M059J (cell line): ENCODE data around the gene KHK. TPM values are rescaled to one million over a fixed set of nuclear protein-coding genes. Genes with fewer than 3 reads are reported as not detected.

Source experiments
- DNase-seq: peaks from one replicate; pipeline ENCODE4 v3.0.0-alpha.2; 2012; ENCODE audit warnings: low read depth
- total RNA-seq: library from RNA; depleted of rRNA; stranded (reverse); fragments of >200 nt; shearing (Covaris generic); gene quantifications from 2 replicates; pipeline ENCODE4 v1.2.3, GENCODE V29; 2014; rRNA removed

Gene KHK
- total RNA-seq, result 0.34 and 0.37 TPM in 2 replicates

- peak; percentile 11 for DNase-seq
Observed at GRCh38 chr2:27086724-27087593, at the start of gene KHK. Gene KHK (plus strand): TSS chr2:27086772. CDS start chr2:27087260, 488 bp downstream.

- DNase-seq, result no peak
Observed at GRCh38 chr2:27038012-27038411, 48.6 kb upstream of the KHK start.

- DNase-seq, result no peak
Observed at GRCh38 chr2:27038631-27039339, 47.8 kb upstream of the KHK start.

- no peak for DNase-seq
Observed at GRCh38 chr2:27039426-27039825, 47.1 kb upstream of the KHK start.

- DNase-seq, result no peak
Observed at GRCh38 chr2:27039871-27040270, 46.7 kb upstream of the KHK start.

GRCh38 chr2:27040282-27040681 lies 46.3 kb upstream of the KHK start:
- DNase-seq, result no peak

GRCh38 chr2:27041752-27042151 lies 44.8 kb upstream of the KHK start:
- DNase-seq, result peak; percentile 30

DNA sequence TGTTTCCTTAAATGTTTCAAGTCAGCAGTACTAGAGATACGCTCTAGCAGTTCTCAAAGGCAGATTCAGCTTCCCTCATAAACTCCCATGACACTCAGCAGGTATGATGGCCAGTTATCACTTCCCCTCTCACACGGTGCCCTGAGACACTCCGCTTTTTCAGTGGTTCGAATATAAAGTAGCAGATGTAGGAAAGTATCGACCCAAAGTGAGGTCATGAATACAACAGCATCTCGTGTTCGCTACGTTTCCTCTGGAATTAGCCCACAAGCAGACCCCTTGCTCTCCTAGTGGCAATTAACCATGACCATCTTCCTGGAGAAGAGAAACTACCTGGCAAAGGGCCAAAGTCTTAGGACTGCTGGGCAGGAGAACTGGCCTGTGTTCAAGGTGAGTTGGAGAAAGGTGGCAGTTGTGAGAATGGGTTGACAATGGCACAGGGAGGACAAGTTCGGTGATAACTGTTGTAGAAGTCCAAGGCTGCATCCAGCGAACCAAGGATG lies 44.4 kb upstream of the KHK start:
- DNase-seq, result peak; percentile 24

- DNase-seq, result peak; percentile 15
Observed at GRCh38 chr2:27042985-27043634, 43.5 kb upstream of the KHK start.

- no peak for DNase-seq
Observed at GRCh38 chr2:27049422-27050280, 36.9 kb upstream of the KHK start.

- DNase-seq, result peak; percentile 91
Observed at GRCh38 chr2:27050281-27050995, 36.1 kb upstream of the KHK start.

- peak; percentile 89 for DNase-seq
Observed at GRCh38 chr2:27050996-27051901, 35.3 kb upstream of the KHK start, which contains the start of gene AGBL5. Gene AGBL5 (plus strand): TSS chr2:27051668. CDS start chr2:27052959, 1,291 bp downstream.

GRCh38 chr2:27051902-27052645 lies 34.5 kb upstream of the KHK start:
- DNase-seq, result no peak

DNA sequence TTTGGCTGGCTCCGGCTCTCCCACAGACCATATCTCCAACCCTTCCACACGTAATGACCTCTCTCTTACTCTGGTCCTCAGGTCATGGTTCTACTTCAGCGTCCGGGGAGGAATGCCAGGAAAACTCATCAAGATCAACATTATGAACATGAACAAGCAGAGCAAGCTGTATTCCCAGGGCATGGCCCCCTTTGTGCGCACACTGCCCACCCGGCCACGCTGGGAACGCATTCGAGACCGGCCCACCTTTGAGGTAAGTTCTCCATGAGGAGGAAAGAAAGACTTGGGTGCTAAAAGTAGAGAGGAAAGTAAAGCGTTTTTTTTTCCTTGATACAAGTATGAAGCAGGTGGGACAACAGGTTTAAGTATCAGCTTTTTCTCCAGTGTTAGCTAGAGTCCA lies 33.3 kb upstream of the KHK start:
- DNase-seq, result no peak

DNA sequence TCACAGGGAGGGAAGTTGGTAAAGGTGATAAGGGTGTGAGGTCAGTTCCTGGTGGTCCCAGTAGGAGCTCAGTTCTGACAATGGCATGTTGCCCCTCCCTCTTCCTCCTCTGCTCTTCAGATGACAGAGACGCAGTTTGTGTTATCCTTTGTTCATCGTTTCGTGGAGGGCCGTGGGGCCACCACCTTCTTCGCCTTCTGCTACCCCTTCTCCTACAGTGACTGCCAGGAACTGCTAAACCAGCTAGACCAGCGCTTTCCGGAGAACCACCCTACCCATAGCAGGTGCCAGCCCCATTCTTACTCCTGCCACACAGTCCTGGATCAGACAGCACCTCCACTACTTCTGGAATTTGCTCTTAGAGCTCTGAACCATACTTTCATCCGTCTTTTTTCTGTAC lies 32.8 kb upstream of the KHK start:
- DNase-seq, result no peak

GRCh38 chr2:27054721-27055120 lies 31.9 kb upstream of the KHK start:
- DNase-seq, result no peak

GRCh38 chr2:27057184-27057583 lies 29.4 kb upstream of the KHK start:
- no peak for DNase-seq

DNA sequence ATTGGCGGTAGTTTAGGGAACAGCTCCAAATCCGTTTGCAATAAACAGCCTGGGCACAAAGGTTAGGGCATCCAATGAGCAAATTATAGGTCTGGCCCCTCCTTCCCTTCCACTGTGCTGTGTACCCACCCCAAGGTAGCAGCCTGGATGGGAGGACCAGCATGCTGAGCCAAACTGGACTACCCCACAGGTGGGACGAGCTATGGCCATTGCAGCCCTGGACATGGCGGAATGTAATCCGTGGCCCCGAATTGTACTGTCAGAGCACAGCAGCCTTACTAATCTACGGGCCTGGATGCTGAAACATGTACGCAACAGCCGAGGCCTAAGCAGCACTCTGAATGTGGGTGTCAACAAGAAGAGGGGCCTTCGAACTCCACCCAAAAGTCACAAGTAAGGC lies 28.4 kb upstream of the KHK start:
- no peak for DNase-seq
